Fibroblast of pulmonary artery (primary cell): Measurements from ENCODE around the gene ABAT.

Source experiments
- DNase-seq: peaks from one replicate; pipeline ENCODE4 v3.0.0-alpha.2; 2010; ENCODE audit warnings: low read depth
- H3K4me3 ChIP-seq: replicated peaks from 2 replicates; pipeline ENCODE4 v1.5.1; 2011; ENCODE audit warnings: low read depth, mild to moderate bottlenecking, control low read depth, low read length, moderate library complexity
- CTCF ChIP-seq: IDR thresholded peaks from 2 replicates; pipeline ENCODE4 v1.5.1; 2011; ENCODE audit warnings: mild to moderate bottlenecking, control low read depth, low read length, inconsistent platforms; ENCODE audit errors: missing control alignments

The ABAT gene

GRCh38 chr16:8758022-8758421 is 83.6 kb downstream of the ABAT start:
- no peak for TF ChIP-seq CTCF
- no peak for DNase-seq
- no peak overlapping the region for H3K4me3 ChIP-seq

- no peak overlapping the region for H3K4me3 ChIP-seq
- DNase-seq, result no peak
- TF ChIP-seq CTCF, result no peak
Observed at GRCh38 chr16:8760021-8760420, 85.6 kb downstream of the ABAT start.

GRCh38 chr16:8761078-8761477 is 86.7 kb downstream of the ABAT start:
- no peak for TF ChIP-seq CTCF
- no peak overlapping the region for H3K4me3 ChIP-seq
- DNase-seq, result no peak

GRCh38 chr16:8762254-8762653 is 87.8 kb downstream of the ABAT start:
- no peak for DNase-seq
- TF ChIP-seq CTCF, result no peak
- H3K4me3 ChIP-seq, result no peak overlapping the region

- DNase-seq, result no peak
- no peak for TF ChIP-seq CTCF
Observed at GRCh38 chr16:8763083-8763482, 88.7 kb downstream of the ABAT start.

GRCh38 chr16:8763899-8764298 is 89.5 kb downstream of the ABAT start:
- no peak for DNase-seq
- no peak for TF ChIP-seq CTCF
- H3K4me3 ChIP-seq, result no peak overlapping the region

More at GRCh38 chr16:8763083-8763482, 88.7 kb downstream of the ABAT start:
- H3K4me3 ChIP-seq, result no peak overlapping the region

GRCh38 chr16:8764525-8765250 is 90.3 kb downstream of the ABAT start:
- DNase-seq, result no peak
- no peak for TF ChIP-seq CTCF
- no peak overlapping the region for H3K4me3 ChIP-seq
